Activated CD4-positive, alpha-beta memory T cell treated with anti-CD3 and anti-CD28 coated beads for 36 hours (primary cell): ENCODE results near the gene RSPRY1. TPM values are rescaled to one million over a fixed set of nuclear protein-coding genes. Genes with fewer than 3 reads are reported as not detected.
"Not testable (repeated sequence)": the region's sequence is repeated elsewhere in the genome, so short reads cannot be mapped to it uniquely, and the experiment has no call there.

Source experiments
- CTCF ChIA-PET: fragments of 350-600 bp; sonication (Branson Sonifier 250); formaldehyde crosslinking; loops from one replicate; lab custom pipeline; 2021; ENCODE audit warnings: antibody characterized with exemption, inconsistent platforms; lab: Charles Lee
- POLR2A ChIA-PET: fragments of 350-600 bp; sonication (Branson Sonifier 250); formaldehyde crosslinking; loops from one replicate; lab custom pipeline; 2021; ENCODE audit warnings: antibody characterized with exemption; lab: Charles Lee
- DNase-seq: peaks from one replicate; pipeline ENCODE4 v3.0.0-alpha.2; 2020
- H3K27ac Mint-ChIP-seq: one replicate; pipeline ENCODE4 v1.8.0; 2021; ENCODE audit warnings: mixed read lengths
- H3K27me3 Mint-ChIP-seq: one replicate; pipeline ENCODE4 v1.8.0; 2021; ENCODE audit warnings: mixed read lengths
- H3K36me3 Mint-ChIP-seq: one replicate; pipeline ENCODE4 v1.8.0; 2021; ENCODE audit warnings: mixed read lengths
- H3K4me1 Mint-ChIP-seq: one replicate; pipeline ENCODE4 v1.8.0; 2021; ENCODE audit warnings: low read depth, mixed read lengths
- H3K4me3 Mint-ChIP-seq: one replicate; pipeline ENCODE4 v1.8.0; 2021; ENCODE audit warnings: mild to moderate bottlenecking, mixed read lengths
- H3K9me3 Mint-ChIP-seq: one replicate; pipeline ENCODE4 v1.8.0; 2021; ENCODE audit warnings: mixed read lengths
- intact Hi-C: fragments of 100-400 bp; cut with micrococcal nuclease; formaldehyde crosslinking; loops from one replicate; pipeline ENCODE4 v1.15.1; 2023
- total RNA-seq, 2 experiments: library from RNA; stranded (reverse); gene quantifications; one replicate each; pipeline ENCODE4 v1.2.3, GENCODE V29; 2021

The RSPRY1 gene
- total RNA-seq, 2 experiments from 2014 or later: 31.5 to 33.3 TPM

DNA sequence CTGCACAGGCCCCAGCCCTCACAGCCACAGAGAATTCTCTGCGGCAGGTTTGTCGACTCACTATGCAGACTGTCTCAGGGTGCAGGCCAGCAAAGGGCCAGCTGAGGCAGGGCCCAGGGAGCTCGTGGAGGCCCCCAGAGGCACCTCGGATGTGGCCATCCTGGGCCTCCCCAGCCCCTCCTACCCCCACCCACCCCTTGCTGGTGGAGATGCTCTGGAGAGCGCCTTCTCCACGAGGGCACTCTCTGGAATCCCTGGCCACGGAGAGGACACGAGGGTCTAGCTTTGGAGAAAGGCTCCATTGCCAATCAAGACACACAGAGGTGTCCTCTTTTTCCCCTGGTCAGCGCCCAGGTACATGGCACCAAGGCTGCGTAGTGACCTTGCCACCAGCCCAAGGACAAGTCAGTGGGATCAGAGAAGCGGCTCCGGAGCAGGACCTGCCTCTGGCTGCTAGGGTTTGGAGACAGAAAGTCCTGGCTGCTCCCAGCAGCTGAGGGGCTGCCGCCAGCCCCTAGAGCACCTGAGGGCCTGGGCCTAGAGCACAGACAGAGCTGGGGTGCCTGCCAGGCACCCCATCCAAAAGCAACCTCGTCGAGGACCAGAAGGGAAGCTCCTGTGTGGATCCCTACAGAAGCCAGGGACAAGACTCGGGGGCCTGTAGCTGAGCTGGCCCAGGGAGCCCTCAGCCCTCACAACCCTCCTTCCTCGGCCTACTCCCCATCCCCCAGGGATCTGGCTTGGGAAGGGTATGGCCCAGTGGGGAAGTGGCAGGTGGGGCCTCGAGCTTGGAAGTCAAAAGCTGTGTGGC is 77.6 kb downstream of the RSPRY1 start:
- Mint-ChIP-seq H3K4me1 (peaks cover 40% of the 10 kb centered on the region), H3K27ac (no peak overlapping the region), H3K4me3 (no peak overlapping the region), H3K9me3 (no peaks in the 10 kb centered on the region), H3K36me3 (no peaks in the 10 kb centered on the region), H3K27me3 (no peaks in the 10 kb centered on the region)
- POLR2A ChIA-PET: no interaction called here
- DNase-seq: no peak
- CTCF ChIA-PET: interaction anchor here (1.2 kb wide), 1 partner anchor 52 kb away, joined by 3 read pairs; no protein-coding TSS in a partner anchor
- intact Hi-C loops: no loop called here

DNA sequence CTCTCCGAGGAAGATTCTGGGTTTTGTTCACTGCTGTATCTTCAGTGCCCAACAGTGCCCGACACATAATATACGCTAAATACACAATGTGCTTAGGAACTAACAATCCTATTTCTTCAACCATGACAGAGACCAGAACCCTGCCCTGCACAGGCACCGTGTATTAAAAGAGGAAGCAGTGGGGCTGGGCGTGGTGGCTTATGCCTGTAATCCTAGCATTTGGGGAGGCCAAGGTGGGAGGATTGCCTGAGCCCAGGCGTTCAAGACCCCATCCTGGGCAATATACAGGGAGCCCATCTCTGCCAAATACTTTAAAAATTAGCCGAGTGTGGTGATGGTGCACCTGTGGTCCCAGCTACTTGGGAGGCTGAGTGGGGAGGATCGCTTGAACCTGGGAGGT is 78.3 kb downstream of the RSPRY1 start:
- peaks cover 41% of the 10 kb centered on the region for H3K4me1 Mint-ChIP-seq
- H3K36me3 Mint-ChIP-seq: no peaks in the 10 kb centered on the region
- H3K27me3 Mint-ChIP-seq: no peaks in the 10 kb centered on the region
- intact Hi-C loops: no loop called here
- no peak for DNase-seq
- H3K4me3 Mint-ChIP-seq: no peak overlapping the region
- CTCF ChIA-PET: no interaction called here
- no peak overlapping the region for H3K27ac Mint-ChIP-seq
- H3K9me3 Mint-ChIP-seq: no peaks in the 10 kb centered on the region
- POLR2A ChIA-PET: no interaction called here

DNA sequence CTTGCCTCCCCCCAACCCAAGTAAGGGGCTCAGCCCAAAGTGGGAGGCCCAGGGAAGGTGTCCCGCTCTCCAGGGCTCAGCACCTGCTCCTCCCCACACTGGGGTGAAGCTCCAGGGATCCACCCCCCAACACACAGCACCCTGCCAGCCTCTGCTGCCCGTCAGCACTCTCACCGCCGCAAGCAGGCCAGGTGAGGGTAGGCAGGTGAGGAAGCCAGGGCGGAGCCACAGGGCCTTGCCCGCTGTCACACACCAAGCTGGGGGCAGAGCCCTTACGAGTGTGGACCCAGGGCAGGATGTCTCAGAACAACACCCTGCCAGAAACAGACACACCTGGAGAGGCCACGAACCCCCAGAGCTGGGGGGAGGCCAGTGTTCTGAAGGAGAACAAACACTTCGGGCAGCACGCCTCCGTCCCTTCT is 78.8 kb downstream of the RSPRY1 start:
- H3K4me1 Mint-ChIP-seq: peaks cover 38% of the 10 kb centered on the region
- H3K27me3 Mint-ChIP-seq: no peaks in the 10 kb centered on the region
- ChIA-PET POLR2A (no interaction called here), CTCF (no interaction called here)
- no peak overlapping the region for H3K27ac Mint-ChIP-seq
- DNase-seq: no peak
- no peak overlapping the region for H3K4me3 Mint-ChIP-seq
- intact Hi-C loops: no loop called here
- no peaks in the 10 kb centered on the region for H3K36me3 Mint-ChIP-seq
- H3K9me3 Mint-ChIP-seq: no peaks in the 10 kb centered on the region

DNA sequence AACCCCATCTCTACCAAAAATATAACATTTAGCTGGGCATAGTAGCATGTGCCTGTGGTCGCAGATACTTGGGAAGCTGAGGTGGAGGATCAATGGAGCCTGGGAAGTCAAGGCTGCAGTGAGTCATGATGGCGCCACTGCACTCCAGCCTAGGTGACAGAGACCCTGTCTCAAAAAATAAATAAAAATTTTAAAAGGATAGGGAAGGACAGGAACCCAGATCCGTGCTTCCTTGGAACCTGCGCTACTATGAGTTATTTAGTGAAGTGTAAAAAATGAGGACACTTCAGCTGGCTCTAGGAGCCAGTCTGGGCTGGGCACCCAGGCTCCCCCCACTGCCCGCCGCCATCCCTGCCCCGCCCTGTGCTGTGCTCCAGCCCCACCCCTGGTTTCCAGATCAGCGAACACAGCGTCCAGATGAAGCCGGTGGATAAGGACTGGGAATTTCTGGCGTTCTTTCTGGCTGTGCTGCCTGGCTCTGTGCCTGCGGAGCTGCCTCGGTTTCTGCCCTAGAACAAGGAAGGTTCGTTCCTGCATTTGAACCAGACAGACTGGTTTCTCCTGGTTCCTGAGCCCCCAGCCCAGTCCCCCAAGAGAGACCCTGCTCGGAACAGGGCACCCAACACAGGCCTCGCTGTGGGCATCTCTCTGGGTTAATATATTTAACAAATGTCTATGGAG is 79.9 kb downstream of the RSPRY1 start:
- Mint-ChIP-seq H3K36me3 (no peaks in the 10 kb centered on the region), H3K4me1 (peaks cover 32% of the 10 kb centered on the region), H3K9me3 (no peaks in the 10 kb centered on the region), H3K4me3 (no peak overlapping the region), H3K27me3 (no peaks in the 10 kb centered on the region), H3K27ac (peak overlapping the region; percentile 29)
- ChIA-PET CTCF (interaction anchor here (1.0 kb wide), 1 partner anchor 26 kb away, joined by 3 read pairs; no protein-coding TSS in a partner anchor), POLR2A (no interaction called here)
- no peak for DNase-seq
- intact Hi-C loops: loop anchor here (1.0 kb wide), 1 partner anchor 11 kb away; no protein-coding TSS in a partner anchor

DNA sequence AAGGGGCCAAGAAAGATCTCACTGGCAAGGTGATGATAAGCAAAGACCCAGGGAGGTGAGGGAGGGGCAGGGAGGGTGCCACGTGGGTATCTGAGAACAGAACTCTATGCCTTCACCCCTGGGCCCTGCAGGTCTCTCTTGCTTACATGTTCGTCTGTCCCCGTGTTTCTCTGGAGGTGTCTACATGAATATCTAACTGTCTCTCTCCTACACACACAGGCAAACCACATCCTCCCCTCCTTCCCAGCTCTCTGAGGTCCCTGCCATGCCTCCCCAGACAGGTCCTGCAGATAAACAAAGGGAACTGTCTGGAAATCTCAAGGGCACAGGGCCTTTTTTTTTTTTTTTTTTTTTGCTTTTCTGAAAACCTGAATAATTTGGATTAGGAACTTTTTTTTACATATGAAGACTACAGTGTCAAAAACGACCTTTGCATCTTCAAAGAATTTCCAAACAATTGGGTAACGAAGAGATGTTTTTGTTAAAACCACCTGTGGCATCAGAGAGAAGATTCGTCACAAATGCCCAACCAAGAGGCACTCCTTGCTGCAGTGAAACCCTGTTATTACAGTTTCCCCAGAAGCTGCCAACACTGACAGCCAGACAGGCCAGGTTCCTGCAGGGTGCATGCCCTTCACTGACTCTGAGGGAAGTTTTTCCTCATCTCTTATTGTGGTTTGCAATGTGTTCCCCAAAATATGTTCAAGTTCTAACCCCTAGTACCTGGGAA is 80.6 kb downstream of the RSPRY1 start:
- Mint-ChIP-seq H3K27ac (peak overlapping the region; percentile 29), H3K9me3 (no peaks in the 10 kb centered on the region), H3K4me1 (peaks cover 32% of the 10 kb centered on the region), H3K27me3 (no peaks in the 10 kb centered on the region), H3K4me3 (no peak overlapping the region), H3K36me3 (no peaks in the 10 kb centered on the region)
- peak; percentile 51 for DNase-seq
- ChIA-PET POLR2A (interaction anchor here (0.6 kb wide), 1 partner anchor 22 kb away, joined by 3 read pairs; the partner anchor contains the start of gene ARL2BP), CTCF (interaction anchor here (0.6 to 1.0 kb wide), 2 partner anchors 25 to 301 kb away, joined by 3 read pairs; no protein-coding TSS in a partner anchor)
- intact Hi-C loops: loop anchor here (1.0 kb wide), 1 partner anchor 11 kb away; no protein-coding TSS in a partner anchor

DNA sequence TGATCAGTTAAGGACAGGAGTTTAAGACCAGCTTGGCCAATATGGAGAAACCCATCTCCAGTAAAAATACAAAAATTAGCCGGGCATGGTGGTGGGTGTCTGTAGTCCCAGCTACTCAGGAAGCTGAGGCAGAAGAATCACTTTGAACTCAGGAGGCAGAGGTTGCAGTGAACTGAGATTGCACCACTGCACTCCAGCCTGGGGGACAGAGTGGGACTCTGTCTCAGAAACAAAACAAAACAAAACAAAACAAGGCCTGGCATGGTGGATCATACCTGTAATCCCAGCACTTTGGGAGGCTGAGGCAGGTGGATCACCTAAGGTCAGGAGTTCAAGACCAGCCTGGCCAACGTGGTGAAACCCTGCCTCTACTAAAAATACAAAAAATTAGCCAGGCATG is 81.2 kb downstream of the RSPRY1 start:
- H3K9me3 Mint-ChIP-seq, intact Hi-C loops, H3K4me3 Mint-ChIP-seq, DNase-seq, H3K27me3 Mint-ChIP-seq, H3K36me3 Mint-ChIP-seq: not testable (repeated sequence)
- POLR2A ChIA-PET: interaction anchor here (0.6 kb wide), 1 partner anchor 22 kb away, joined by 3 read pairs; the partner anchor contains the start of gene ARL2BP
- Mint-ChIP-seq H3K27ac (peak overlapping the region; percentile 29), H3K4me1 (peaks cover 32% of the 10 kb centered on the region)
- CTCF ChIA-PET: interaction anchor here (0.6 kb wide), 1 partner anchor 302 kb away, joined by 3 read pairs; no protein-coding TSS in a partner anchor

DNA sequence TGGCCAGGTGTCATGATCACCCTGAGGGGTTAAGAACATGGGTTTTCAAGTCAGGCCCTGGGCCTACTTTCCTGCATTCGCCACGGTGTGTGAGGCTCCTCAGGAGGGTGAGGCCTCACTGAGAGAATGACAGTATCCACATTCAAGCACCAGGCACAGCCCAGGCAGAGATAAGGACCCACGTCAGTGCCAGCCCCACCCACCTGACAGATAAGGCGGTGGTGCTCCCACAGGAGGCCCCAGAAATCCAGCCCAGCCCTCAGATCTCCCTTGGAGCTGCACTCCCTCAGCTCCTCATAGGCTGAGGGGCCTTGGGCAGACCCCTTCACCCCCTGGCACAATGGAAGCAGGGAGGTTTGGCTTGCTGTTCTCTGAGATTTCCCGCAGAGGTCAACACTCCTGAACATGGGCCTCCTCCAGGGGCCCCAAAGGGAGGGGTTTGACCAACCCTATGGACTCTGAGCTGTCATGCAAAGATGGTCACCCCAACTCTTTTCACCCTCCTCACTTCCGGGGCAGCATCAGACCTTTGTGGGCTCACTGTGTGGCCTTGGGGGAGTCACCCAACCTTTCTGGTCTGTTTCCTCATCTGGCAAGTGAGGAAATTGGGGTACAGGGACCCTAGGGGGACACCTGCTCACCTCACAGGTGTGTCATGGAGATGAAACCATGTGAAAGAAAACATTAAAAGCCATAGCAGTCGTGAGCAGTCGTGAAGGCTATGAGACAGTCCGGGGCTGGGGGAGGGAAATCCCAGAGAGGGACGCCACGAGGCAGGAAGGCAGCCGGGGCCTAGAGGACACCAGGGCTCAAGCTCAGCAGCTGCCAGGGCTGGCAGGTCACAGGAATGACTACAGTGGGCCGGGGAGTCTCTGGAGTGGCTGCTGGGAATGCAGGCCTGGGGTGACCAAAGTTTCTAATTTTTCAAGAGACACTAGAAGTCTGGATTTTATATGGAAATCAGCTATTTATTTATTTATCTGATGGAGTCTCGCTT is 83.0 kb downstream of the RSPRY1 start:
- ChIA-PET CTCF (no interaction called here), POLR2A (no interaction called here)
- no peaks in the 10 kb centered on the region for H3K9me3 Mint-ChIP-seq
- H3K4me1 Mint-ChIP-seq: peaks cover 32% of the 10 kb centered on the region
- H3K36me3 Mint-ChIP-seq: no peaks in the 10 kb centered on the region
- intact Hi-C loops: no loop called here
- no peaks in the 10 kb centered on the region for H3K27me3 Mint-ChIP-seq
- H3K4me3 Mint-ChIP-seq: no peak overlapping the region
- H3K27ac Mint-ChIP-seq: no peak overlapping the region
- DNase-seq: no peak

DNA sequence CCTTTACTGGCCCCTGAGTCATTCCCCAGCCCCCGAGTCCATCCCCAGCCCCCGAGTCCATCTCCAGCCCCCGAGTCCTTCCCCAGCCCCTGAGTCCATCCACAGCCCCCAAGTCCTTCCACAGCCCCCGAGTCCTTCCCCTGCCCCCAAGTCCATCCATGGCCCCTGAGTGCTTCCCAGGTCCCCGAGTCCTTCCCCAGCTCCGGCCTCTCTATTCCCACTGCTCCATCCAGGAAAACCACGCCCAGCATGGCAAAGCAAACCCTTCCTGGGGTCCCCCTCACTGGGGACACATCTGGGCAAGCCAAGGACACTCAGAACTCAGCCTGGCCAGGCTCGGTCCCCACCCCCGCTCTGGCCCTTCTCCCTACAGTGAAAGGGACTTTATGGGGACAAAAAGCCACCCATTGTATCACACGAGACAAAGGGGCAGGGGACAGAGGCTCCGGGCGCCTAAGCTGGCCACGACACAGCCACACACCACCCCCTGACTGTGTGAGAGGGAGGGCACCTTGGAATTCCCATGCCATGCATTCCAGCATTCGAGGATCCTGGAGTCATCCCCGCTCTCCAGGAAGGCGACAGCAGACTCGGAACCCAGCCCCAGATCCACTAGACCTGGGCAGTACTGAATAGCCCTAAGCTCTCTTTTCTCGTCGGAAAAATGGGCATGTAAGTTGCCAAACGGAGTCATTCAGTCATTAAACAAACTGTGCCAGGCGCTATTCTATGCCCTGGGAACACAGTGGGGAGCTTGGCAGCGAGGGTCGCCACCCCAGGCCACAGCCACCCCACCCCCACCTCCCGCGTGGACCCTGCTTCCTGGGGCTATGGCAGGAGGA is 84.3 kb downstream of the RSPRY1 start:
- intact Hi-C loops: no loop called here
- H3K9me3 Mint-ChIP-seq: no peaks in the 10 kb centered on the region
- CTCF ChIA-PET: no interaction called here

DNA sequence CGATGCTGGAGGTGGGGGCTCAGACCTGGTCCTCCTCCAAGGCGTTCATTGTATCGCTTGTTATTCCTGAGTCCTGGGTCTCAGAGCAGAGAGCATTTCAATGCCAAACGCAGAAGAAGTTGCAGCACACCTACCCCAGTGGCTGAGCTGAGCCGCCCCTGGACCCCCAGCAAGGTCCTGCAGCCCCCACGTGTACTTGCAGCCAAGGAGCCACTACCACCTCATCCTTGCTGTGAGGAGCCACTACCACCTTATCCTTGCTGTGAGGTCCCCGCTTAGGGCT is 84.9 kb downstream of the RSPRY1 start:
- no peak for DNase-seq
- peaks cover 25% of the 10 kb centered on the region for H3K4me1 Mint-ChIP-seq
- no peaks in the 10 kb centered on the region for H3K27me3 Mint-ChIP-seq
- ChIA-PET CTCF (no interaction called here), POLR2A (no interaction called here)
- H3K9me3 Mint-ChIP-seq: no peaks in the 10 kb centered on the region
- no peaks in the 10 kb centered on the region for H3K36me3 Mint-ChIP-seq
- no peak overlapping the region for H3K4me3 Mint-ChIP-seq
- intact Hi-C loops: no loop called here
- H3K27ac Mint-ChIP-seq: no peak overlapping the region

More for the DNA sequence above, 84.3 kb downstream of the RSPRY1 start:
- H3K4me3 Mint-ChIP-seq: no peak overlapping the region
- H3K4me1 Mint-ChIP-seq: peaks cover 29% of the 10 kb centered on the region
- no peaks in the 10 kb centered on the region for H3K36me3 Mint-ChIP-seq
- POLR2A ChIA-PET: no interaction called here
- H3K27me3 Mint-ChIP-seq: no peaks in the 10 kb centered on the region
- DNase-seq: no peak
- H3K27ac Mint-ChIP-seq: no peak overlapping the region

DNA sequence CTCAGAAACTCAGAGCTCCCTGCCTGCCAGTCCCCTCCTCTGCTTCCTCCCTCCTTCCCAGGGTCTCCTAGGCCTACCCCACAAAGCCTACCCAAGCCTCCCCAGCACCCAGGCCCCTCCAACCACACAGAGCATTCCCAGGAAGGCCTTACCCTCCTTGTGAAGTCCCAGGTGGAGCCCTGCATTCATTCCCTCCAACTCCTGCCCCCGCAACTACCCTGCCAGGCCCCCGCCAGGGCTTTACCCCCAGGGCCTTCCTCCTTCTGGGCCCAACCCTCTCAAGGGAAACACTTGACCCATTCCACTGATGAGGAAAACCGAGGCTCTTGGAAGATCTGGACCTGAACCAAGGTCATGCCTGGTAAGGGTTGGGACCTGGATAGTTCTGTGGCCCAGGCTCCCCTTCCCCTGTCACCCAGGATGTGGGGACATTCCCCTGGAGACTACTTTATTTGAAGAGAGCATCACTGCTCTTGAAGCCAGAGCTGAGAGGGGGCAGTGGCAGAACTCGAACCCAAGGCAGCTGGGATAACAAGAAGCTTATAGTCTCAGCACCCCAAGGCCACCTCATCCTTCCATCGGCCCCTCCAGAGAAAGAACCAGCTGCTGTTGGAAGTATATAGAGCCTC is 85.9 kb downstream of the RSPRY1 start:
- H3K9me3 Mint-ChIP-seq: no peaks in the 10 kb centered on the region
- ChIA-PET POLR2A (no interaction called here), CTCF (no interaction called here)

More for the DNA sequence above, 85.9 kb downstream of the RSPRY1 start:
- H3K4me1 Mint-ChIP-seq: peaks cover 21% of the 10 kb centered on the region
- no peak for DNase-seq
- intact Hi-C loops: no loop called here
- H3K36me3 Mint-ChIP-seq: no peaks in the 10 kb centered on the region
- no peaks in the 10 kb centered on the region for H3K27me3 Mint-ChIP-seq
- no peak overlapping the region for H3K27ac Mint-ChIP-seq
- H3K4me3 Mint-ChIP-seq: no peak overlapping the region
